ENCODE data around the gene PPM1H. TPM values are rescaled to one million over a fixed set of nuclear protein-coding genes. Genes with fewer than 3 reads are reported as not detected.

Gene PPM1H
- total RNA-seq, 4 donors from 2014 or later = 0.46 to 3.4 (median 1.3) TPM

DNA sequence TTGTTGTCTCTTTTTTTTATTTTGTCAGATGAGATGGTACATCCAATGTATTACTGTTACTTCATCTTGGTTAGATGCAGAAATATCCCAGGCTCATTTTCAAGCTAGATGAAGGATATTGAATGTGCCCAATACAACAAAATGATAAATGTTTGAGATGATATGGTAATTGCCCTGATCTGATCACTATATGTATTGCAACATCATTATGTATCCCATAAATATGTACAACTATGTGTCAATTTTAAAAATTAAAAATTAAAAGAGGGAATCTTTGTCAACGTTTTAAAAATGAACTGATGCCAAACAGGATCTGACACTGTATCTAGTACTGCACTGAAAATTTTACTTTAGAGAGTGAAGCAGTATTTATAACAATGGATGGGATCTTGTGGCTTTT is 78.5 kb downstream of the PPM1H start:
- Histone ChIP-seq H3K4me3 (no peak overlapping the region), H3K4me1 (peaks cover 0 to 12% of the 10 kb centered on the region in 2 donors), H3K36me3 (no peaks in the 10 kb centered on the region), H3K27ac (no peak overlapping the region), H3K27me3 (no peaks in the 10 kb centered on the region), H3K9me3 (no peaks in the 10 kb centered on the region)
- ATAC-seq (no peak), DNase-seq (no peak)
- TF ChIP-seq, protein P1, sequence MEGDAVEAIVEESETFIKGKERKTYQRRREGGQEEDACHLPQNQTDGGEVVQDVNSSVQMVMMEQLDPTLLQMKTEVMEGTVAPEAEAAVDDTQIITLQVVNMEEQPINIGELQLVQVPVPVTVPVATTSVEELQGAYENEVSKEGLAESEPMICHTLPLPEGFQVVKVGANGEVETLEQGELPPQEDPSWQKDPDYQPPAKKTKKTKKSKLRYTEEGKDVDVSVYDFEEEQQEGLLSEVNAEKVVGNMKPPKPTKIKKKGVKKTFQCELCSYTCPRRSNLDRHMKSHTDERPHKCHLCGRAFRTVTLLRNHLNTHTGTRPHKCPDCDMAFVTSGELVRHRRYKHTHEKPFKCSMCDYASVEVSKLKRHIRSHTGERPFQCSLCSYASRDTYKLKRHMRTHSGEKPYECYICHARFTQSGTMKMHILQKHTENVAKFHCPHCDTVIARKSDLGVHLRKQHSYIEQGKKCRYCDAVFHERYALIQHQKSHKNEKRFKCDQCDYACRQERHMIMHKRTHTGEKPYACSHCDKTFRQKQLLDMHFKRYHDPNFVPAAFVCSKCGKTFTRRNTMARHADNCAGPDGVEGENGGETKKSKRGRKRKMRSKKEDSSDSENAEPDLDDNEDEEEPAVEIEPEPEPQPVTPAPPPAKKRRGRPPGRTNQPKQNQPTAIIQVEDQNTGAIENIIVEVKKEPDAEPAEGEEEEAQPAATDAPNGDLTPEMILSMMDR (IDR thresholded peaks at IDR 0.05 in 4 of 5, conservative IDR thresholded peaks at IDR 0.05 in 1 of 5) = no peak
- TF ChIP-seq POLR2A (IDR thresholded peaks at IDR 0.05) = no peak
- intact Hi-C loops (cut with DNase I; ENCODE audit: low total_unique reads) = no loop called here
- in situ Hi-C loops (cut with MboI; ENCODE audit: low sequenced_read_pairs in 4 of 4) = no loop called here

DNA sequence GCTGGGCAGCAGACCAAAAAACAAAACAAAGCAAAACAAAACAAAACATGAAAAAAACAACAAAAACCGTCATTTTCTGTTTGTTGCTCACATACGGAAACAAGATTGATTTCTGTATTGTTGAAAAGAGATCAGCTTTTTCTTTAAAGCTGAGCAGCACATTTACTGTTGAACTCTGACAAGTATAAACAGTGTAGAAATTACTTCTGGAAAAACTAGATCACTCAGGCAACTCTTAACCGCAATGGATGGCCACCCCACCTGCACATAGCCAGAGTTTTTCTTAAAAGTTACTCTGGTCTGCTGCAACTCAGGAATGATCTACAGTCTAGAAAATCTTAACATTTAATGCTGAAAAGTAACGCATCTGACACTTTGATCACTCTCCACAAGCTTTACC is 80.9 kb downstream of the PPM1H start:
- Histone ChIP-seq H3K9me3 (no peaks in the 10 kb centered on the region), H3K4me3 (no peak overlapping the region), H3K27me3 (no peaks in the 10 kb centered on the region), H3K4me1 (peaks cover 0 to 3% of the 10 kb centered on the region in 2 donors), H3K27ac (no peak overlapping the region), H3K36me3 (no peaks in the 10 kb centered on the region)
- intact Hi-C loops (cut with DNase I; ENCODE audit: low total_unique reads) = no loop called here
- DNase-seq (no peak), ATAC-seq (no peak)
- no peak for TF ChIP-seq POLR2A (IDR thresholded peaks at IDR 0.05)
- TF ChIP-seq, protein P1 (IDR thresholded peaks at IDR 0.05 in 4 of 5, conservative IDR thresholded peaks at IDR 0.05 in 1 of 5) = no peak
- in situ Hi-C loops (cut with MboI; ENCODE audit: low sequenced_read_pairs in 4 of 4) = no loop called here

DNA sequence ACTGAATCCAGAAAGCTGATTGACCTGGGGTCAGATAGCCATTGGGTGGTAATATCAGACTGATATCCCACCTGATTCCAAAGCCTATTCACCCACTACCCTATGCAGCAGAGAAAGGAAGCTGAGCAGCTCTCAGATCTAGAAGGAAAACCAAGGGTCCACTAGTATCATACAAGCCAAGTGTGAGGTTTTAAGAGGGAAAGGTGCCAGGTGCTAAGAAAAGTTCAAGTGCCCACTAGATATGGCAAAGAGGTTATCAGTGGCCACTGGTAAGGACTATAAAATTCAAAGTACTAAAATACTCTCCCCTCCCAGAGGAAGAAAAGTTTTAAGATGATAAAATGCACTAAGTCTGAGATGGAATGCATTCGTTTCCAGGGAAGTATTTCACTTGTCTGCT is 85.6 kb downstream of the PPM1H start:
- H3K36me3 ChIP-seq = no peaks in the 10 kb centered on the region
- H3K4me1 ChIP-seq = peaks cover 0 to 18% of the 10 kb centered on the region in 2 donors
- H3K4me3 ChIP-seq = no peak overlapping the region
- DNase-seq (no peak), ATAC-seq (no peak)
- TF ChIP-seq, protein P1 (IDR thresholded peaks at IDR 0.05 in 4 of 5, conservative IDR thresholded peaks at IDR 0.05 in 1 of 5) = no peak
- no peak for TF ChIP-seq POLR2A (IDR thresholded peaks at IDR 0.05)
- no peaks in the 10 kb centered on the region for H3K9me3 ChIP-seq
- intact Hi-C loops (cut with DNase I; ENCODE audit: low total_unique reads) = no loop called here
- in situ Hi-C loops (cut with MboI; ENCODE audit: low sequenced_read_pairs in 4 of 4) = no loop called here
- no peak overlapping the region for H3K27ac ChIP-seq
- no peaks in the 10 kb centered on the region for H3K27me3 ChIP-seq

DNA sequence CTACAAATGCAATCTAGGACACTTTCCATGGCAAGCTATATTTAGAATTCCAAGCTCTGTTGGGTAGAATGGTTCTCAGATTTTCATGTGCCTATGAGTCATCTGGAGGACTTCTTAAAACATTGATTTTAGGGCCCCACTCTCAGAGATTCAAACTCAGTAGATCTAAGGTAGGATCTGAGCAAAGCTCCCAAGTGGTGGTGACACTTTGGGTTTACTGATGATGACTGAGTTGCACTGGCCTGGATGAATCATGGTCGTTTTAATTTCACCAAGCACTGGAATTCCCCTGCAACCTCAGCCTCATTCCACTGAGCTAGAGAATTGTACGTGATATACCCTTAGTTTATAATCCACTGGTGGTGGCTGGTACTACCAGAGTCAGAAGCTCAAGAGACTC is 86.5 kb downstream of the PPM1H start:
- Histone ChIP-seq H3K4me1 (peaks cover 0 to 24% of the 10 kb centered on the region in 2 donors), H3K9me3 (no peaks in the 10 kb centered on the region), H3K36me3 (no peaks in the 10 kb centered on the region), H3K4me3 (no peak overlapping the region), H3K27ac (peak overlapping the region in 3 of 4 donors; percentile 38 to 70 (median 40)), H3K27me3 (no peaks in the 10 kb centered on the region)
- no peak for TF ChIP-seq POLR2A (IDR thresholded peaks at IDR 0.05)
- TF ChIP-seq, protein P1 (IDR thresholded peaks at IDR 0.05 in 4 of 5, conservative IDR thresholded peaks at IDR 0.05 in 1 of 5) = no peak
- in situ Hi-C loops (cut with MboI; ENCODE audit: low sequenced_read_pairs in 4 of 4) = no loop called here
- DNase-seq (no peak), ATAC-seq (peak in 1 of 2 donors; percentile 67)
- intact Hi-C loops (cut with DNase I; ENCODE audit: low total_unique reads) = no loop called here

DNA sequence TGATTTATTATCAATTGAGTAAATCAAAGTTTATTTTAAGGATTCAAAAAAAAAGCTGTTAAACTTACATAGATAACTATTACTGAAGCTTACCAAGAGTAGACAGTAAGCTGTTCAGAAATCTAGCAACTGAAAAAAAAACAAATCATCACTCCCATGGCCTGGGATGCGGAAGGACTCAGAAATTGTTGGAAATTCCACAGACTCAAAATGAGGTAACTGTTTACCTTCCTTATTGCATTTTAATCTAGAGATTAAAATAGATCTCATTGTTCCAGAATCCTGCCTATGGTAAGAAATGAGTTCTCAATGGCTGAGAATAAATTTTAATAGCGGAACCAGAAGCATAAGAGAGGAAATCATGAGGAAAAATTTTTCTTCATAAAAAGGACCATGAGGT is 87.2 kb downstream of the PPM1H start:
- DNase-seq (no peak), ATAC-seq (no peak)
- Histone ChIP-seq H3K36me3 (no peaks in the 10 kb centered on the region), H3K4me3 (no peak overlapping the region), H3K9me3 (no peaks in the 10 kb centered on the region), H3K27ac (peak overlapping the region in 3 of 4 donors; percentile 11 to 70 (median 40)), H3K4me1 (peaks cover 0 to 27% of the 10 kb centered on the region in 2 donors), H3K27me3 (no peaks in the 10 kb centered on the region)
- TF ChIP-seq POLR2A (IDR thresholded peaks at IDR 0.05) = no peak
- TF ChIP-seq, protein P1 (IDR thresholded peaks at IDR 0.05 in 4 of 5, conservative IDR thresholded peaks at IDR 0.05 in 1 of 5) = no peak
- intact Hi-C loops (cut with DNase I; ENCODE audit: low total_unique reads) (no loop called here), in situ Hi-C loops (cut with MboI; ENCODE audit: low sequenced_read_pairs in 4 of 4) (no loop called here)

Data from gastrocnemius medialis (tissue), 4 donors.